HEK293 (cell line): ENCODE data around the gene PDZD2.

ENCODE experiments used
- CTCF ChIA-PET: fragments of 350-600 bp; formaldehyde crosslinking; extraction: SDS; loops from one replicate; lab custom pipeline; 2021; ENCODE audit warnings: antibody characterized with exemption; lab: Yijun Ruan, JAX
- POLR2A ChIA-PET: fragments of 300-600 bp; formaldehyde crosslinking; extraction: SDS; loops from one replicate; lab custom pipeline; 2020; ENCODE audit warnings: antibody characterized with exemption, inconsistent platforms; lab: Yijun Ruan, JAX
- H3K27ac ChIP-seq: fragments of 200-500 bp; sonication (Bioruptor generic); 2 replicates; pipeline ENCODE4 v1.5.1; 2014; ENCODE audit warnings: low read depth, low read length, control low read depth, inconsistent platforms; ENCODE audit errors: extremely low read depth
- H3K36me3 ChIP-seq, 2 experiments: fragments of 200-500 bp in 1 of 2; sonication (Bioruptor generic) in 1 of 2; 1 replicate in 1 of 2; 2 replicates in 1 of 2; pipeline ENCODE4 v1.5.1; 2014 to 2017; ENCODE audit warnings: inconsistent platforms in 2 of 2, low read length in 2 of 2; ENCODE audit not compliant: control insufficient read depth in 2 of 2, insufficient read depth in 1 of 2
- H3K4me1 ChIP-seq: fragments of 200-500 bp; sonication (Bioruptor generic); 2 replicates; pipeline ENCODE4 v1.5.1; 2014; ENCODE audit warnings: mild to moderate bottlenecking, low read length, inconsistent platforms; ENCODE audit not compliant: control insufficient read depth, insufficient read depth
- H3K4me3 ChIP-seq: 2 replicates; pipeline ENCODE4 v1.5.1; 2011; ENCODE audit warnings: low read depth, mild to moderate bottlenecking, control low read depth, low read length, moderate library complexity
- H3K9me3 ChIP-seq: fragments of 200-500 bp; sonication (Bioruptor generic); 2 replicates; pipeline ENCODE4 v1.5.1; 2014; ENCODE audit warnings: low read depth, low read length, inconsistent platforms; ENCODE audit not compliant: control insufficient read depth, insufficient read depth
- HOXD13 ChIP-seq: sonication (generic); formaldehyde crosslinking; IDR thresholded peaks from 2 replicates; pipeline ENCODE4 v1.8.0; 2022; ENCODE audit warnings: missing genetic modification reagents, borderline replicate concordance
- KLF10 ChIP-seq: fragments of 450-650 bp; IDR thresholded peaks from 2 replicates; pipeline ENCODE4 v1.5.1; 2018; ENCODE audit warnings: missing biosample characterization, mild to moderate bottlenecking, missing genetic modification characterization
- MEIS1 ChIP-seq: sonication (generic); formaldehyde crosslinking; IDR thresholded peaks from 2 replicates; pipeline ENCODE4 v1.8.1; 2022; ENCODE audit warnings: missing genetic modification reagents, mild to moderate bottlenecking, borderline replicate concordance
- SCRT2 ChIP-seq: fragments of 450-650 bp; formaldehyde crosslinking; IDR thresholded peaks from 2 replicates; pipeline ENCODE4 v1.5.1; 2016; ENCODE audit warnings: missing biosample characterization, missing genetic modification characterization
- TRIM28 ChIP-seq: IDR thresholded peaks from 2 replicates; pipeline ENCODE4 v1.6.1; 2011; ENCODE audit warnings: low read length, control low read depth, borderline replicate concordance
- ZBTB48 ChIP-seq: fragments of 450-650 bp; formaldehyde crosslinking; IDR thresholded peaks from 2 replicates; pipeline ENCODE4 v1.5.1; 2016; ENCODE audit warnings: missing biosample characterization, missing genetic modification characterization
- ZNF211 ChIP-seq: fragments of 450-650 bp; formaldehyde crosslinking; IDR thresholded peaks from 2 replicates; pipeline ENCODE4 v1.5.1; 2016; ENCODE audit warnings: low read depth, missing biosample characterization, missing genetic modification characterization
- ZNF37A ChIP-seq: fragments of 450-650 bp; IDR thresholded peaks from 2 replicates; pipeline ENCODE4 v1.5.1; 2018; ENCODE audit warnings: missing biosample characterization, missing genetic modification characterization
- ZNF473 ChIP-seq: fragments of 450-650 bp; formaldehyde crosslinking; IDR thresholded peaks from 2 replicates; pipeline ENCODE4 v1.5.1; 2017; ENCODE audit warnings: missing biosample characterization, missing genetic modification characterization
- ZNF600 ChIP-seq: fragments of 450-650 bp; formaldehyde crosslinking; IDR thresholded peaks from 2 replicates; pipeline ENCODE4 v1.5.1; 2016; ENCODE audit warnings: missing biosample characterization, missing genetic modification characterization
- ZNF629 ChIP-seq: fragments of 450-650 bp; formaldehyde crosslinking; IDR thresholded peaks from 2 replicates; pipeline ENCODE4 v1.5.1; 2017; ENCODE audit warnings: missing biosample characterization, missing genetic modification characterization
- ZNF768 ChIP-seq: fragments of 450-650 bp; formaldehyde crosslinking; IDR thresholded peaks from 2 replicates; pipeline ENCODE4 v1.5.1; 2018; ENCODE audit warnings: missing biosample characterization, mild to moderate bottlenecking, missing genetic modification characterization
- TF ChIP-seq, protein P1 (sequence below): fragments of 450-650 bp; formaldehyde crosslinking; IDR thresholded peaks from 2 replicates; pipeline ENCODE4 v1.5.1; 2016; ENCODE audit warnings: missing biosample characterization, missing genetic modification characterization
- TF ChIP-seq, protein P2 (sequence below): fragments of 450-650 bp; formaldehyde crosslinking; IDR thresholded peaks from 2 replicates; pipeline ENCODE4 v1.5.1; 2016; ENCODE audit warnings: missing biosample characterization, missing genetic modification characterization
- TF ChIP-seq, protein P3 (sequence below): fragments of 450-650 bp; formaldehyde crosslinking; IDR thresholded peaks from 2 replicates; pipeline ENCODE4 v1.5.1; 2017; ENCODE audit warnings: missing biosample characterization, missing genetic modification characterization
- TF ChIP-seq, protein P4 (sequence below): fragments of 450-650 bp; IDR thresholded peaks from 2 replicates; pipeline ENCODE4 v1.5.1; 2018; ENCODE audit warnings: missing biosample characterization, missing genetic modification characterization

Gene PDZD2

DNA sequence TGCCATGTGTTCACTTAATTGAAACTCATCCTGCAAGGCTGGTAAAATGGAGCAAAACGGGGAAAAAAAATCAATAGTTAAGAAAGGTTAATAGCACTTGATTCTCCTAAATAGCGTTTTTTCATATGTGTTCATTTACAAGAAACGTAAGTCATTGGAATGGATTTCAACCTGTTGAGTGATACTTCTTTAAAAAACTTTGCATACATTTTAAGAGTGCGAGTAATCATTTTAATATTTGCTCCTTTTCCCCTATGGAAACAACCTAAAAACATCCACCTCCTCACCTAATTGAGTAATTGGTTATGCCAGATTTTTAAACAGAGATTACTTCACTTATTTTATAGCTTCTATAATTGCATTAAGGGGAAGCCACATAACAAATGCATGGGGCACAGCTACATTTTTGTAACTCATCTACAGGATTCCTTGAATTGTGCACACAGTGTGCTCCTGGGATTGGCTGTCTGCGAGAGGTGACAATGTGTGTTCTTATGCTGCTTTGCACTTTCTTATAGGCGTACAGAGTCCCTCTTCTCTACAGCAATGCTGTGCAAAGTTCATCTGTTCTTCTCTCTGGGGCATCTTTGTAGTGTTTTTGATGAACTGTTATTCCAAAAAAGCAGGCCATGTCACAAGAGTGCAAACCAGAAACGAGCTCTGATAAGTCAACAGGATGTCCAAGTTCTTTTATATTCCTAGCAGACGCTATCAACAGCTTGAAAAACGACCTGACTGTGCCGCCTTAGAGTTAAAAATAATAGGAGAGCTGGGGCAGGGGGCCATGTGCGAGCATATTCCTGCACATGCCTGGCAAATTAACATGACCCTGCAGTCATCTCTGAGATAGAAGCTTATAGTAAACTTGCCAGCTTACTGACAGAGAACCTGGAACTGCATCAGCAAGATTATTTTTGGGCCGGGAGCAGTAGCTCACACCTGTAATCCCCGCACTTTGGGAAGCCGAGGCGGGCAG lies 417.2 kb downstream of the PDZD2 start:
- TF ChIP-seq SCRT2 (tag by site-specific recombination) (peak; percentile 57), ZNF629 (tag by site-specific recombination) (no peak), ZBTB48 (tag by site-specific recombination) (no peak)
- TF ChIP-seq, all 188 proteins: peak for 1
- H3K4me3 ChIP-seq: no peak overlapping the region
- no peak overlapping the region for H3K27ac ChIP-seq
- ChIA-PET POLR2A (interaction anchor here (0.7 kb wide), 1 partner anchor 39 kb away, joined by 4 read pairs; no protein-coding TSS in a partner anchor), CTCF (interaction anchor here (0.6 to 2.8 kb wide), 5 partner anchors 8 to 266 kb away, joined by 3 to 7 read pairs (median 3); no protein-coding TSS in a partner anchor)
- no peaks in the 10 kb centered on the region for H3K9me3 ChIP-seq
- no peaks in the 10 kb centered on the region for H3K4me1 ChIP-seq
- H3K36me3 ChIP-seq: no peaks in the 10 kb centered on the region

DNA sequence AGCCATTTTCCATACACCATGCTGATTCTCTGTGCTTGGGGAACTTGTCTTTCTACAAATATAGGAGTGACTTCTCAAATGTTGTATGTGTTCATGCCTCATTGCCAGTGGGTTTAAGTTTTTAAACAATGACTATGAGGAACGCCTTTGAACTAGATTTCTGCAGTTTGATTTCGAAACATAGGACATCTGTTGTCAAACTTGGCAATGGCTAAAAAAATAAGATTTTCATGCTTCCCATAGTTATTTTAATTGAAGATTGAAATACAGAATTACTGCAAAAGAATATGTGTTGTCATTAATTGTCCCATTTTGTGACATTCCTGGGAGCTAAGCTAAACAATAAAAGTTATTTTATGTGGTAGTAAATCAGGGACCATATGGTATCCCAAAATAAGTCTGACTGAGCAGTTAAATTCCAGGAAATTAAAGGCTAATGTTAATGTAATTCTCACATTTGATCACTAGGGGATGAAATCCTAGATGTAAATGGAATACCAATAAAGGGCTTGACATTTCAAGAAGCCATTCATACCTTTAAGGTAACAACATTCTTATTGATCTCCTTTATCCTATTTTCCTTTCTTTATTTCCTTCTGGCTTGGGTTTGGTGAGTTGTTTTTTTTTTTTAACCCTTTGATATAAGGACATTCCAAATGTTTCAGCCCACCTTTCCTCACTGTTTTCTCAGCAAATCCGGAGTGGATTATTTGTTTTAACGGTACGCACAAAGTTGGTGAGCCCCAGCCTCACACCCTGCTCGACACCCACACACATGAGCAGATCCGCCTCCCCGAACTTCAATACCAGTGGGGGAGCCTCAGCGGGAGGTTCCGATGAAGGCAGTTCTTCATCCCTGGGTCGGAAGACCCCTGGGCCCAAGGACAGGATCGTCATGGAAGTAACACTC lies 418.5 kb downstream of the PDZD2 start:
- H3K27ac ChIP-seq: no peak overlapping the region
- H3K36me3 ChIP-seq: 0 out of 3 replicates have a peak, but pooled peaks cover 0 to 3% of the 10 kb centered on the region in 2 experiments
- H3K9me3 ChIP-seq: no peaks in the 10 kb centered on the region
- CTCF ChIA-PET: interaction anchor here (0.5 to 2.8 kb wide), 13 partner anchors 9 to 1464 kb away, joined by 3 to 7 read pairs (median 4); no protein-coding TSS in a partner anchor
- no peak overlapping the region for H3K4me3 ChIP-seq
- POLR2A ChIA-PET: no interaction called here
- H3K4me1 ChIP-seq: no peaks in the 10 kb centered on the region
- TF ChIP-seq ZNF473 (tag by site-specific recombination) (no peak), HOXD13 (CRISPR knock-in tag) (no peak), ZNF600 (tag by site-specific recombination) (no peak), KLF10 (tag by site-specific recombination) (no peak)
- TF ChIP-seq, protein P1, sequence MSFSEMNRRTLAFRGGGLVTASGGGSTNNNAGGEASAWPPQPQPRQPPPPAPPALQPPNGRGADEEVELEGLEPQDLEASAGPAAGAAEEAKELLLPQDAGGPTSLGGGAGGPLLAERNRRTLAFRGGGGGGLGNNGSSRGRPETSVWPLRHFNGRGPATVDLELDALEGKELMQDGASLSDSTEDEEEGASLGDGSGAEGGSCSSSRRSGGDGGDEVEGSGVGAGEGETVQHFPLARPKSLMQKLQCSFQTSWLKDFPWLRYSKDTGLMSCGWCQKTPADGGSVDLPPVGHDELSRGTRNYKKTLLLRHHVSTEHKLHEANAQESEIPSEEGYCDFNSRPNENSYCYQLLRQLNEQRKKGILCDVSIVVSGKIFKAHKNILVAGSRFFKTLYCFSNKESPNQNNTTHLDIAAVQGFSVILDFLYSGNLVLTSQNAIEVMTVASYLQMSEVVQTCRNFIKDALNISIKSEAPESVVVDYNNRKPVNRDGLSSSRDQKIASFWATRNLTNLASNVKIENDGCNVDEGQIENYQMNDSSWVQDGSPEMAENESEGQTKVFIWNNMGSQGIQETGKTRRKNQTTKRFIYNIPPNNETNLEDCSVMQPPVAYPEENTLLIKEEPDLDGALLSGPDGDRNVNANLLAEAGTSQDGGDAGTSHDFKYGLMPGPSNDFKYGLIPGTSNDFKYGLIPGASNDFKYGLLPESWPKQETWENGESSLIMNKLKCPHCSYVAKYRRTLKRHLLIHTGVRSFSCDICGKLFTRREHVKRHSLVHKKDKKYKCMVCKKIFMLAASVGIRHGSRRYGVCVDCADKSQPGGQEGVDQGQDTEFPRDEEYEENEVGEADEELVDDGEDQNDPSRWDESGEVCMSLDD (tag by site-specific recombination): no peak
- TF ChIP-seq, protein P2, sequence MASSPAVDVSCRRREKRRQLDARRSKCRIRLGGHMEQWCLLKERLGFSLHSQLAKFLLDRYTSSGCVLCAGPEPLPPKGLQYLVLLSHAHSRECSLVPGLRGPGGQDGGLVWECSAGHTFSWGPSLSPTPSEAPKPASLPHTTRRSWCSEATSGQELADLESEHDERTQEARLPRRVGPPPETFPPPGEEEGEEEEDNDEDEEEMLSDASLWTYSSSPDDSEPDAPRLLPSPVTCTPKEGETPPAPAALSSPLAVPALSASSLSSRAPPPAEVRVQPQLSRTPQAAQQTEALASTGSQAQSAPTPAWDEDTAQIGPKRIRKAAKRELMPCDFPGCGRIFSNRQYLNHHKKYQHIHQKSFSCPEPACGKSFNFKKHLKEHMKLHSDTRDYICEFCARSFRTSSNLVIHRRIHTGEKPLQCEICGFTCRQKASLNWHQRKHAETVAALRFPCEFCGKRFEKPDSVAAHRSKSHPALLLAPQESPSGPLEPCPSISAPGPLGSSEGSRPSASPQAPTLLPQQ (tag by site-specific recombination): no peak
- TF ChIP-seq, protein P3, sequence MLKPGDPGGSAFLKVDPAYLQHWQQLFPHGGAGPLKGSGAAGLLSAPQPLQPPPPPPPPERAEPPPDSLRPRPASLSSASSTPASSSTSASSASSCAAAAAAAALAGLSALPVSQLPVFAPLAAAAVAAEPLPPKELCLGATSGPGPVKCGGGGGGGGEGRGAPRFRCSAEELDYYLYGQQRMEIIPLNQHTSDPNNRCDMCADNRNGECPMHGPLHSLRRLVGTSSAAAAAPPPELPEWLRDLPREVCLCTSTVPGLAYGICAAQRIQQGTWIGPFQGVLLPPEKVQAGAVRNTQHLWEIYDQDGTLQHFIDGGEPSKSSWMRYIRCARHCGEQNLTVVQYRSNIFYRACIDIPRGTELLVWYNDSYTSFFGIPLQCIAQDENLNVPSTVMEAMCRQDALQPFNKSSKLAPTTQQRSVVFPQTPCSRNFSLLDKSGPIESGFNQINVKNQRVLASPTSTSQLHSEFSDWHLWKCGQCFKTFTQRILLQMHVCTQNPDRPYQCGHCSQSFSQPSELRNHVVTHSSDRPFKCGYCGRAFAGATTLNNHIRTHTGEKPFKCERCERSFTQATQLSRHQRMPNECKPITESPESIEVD (tag by site-specific recombination): 0 out of 2 replicates have a peak, but pooled peaks have one; percentile 17

DNA sequence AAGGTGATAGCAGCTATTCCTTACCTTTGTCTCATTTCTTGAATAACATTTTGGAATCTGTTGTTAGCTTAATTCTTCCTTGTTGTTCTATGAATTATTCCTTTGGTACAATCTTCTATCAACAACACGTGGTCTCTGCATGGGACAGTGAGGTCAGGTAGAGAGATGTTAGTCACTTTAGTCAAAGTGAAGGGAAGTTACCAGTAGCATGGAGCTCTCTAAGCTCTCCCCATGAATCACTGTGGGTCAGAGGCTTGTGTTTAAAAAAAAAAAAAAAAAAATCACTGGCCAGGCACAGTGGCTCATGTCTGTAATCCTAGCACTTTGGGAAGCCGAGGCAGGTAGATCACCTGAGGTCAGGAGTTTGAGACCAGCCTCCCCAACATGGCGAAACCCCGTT lies 419.2 kb downstream of the PDZD2 start:
- no peaks in the 10 kb centered on the region for H3K4me1 ChIP-seq
- no peak overlapping the region for H3K27ac ChIP-seq
- H3K4me3 ChIP-seq: no peak overlapping the region
- 0 out of 3 replicates have a peak, but pooled peaks cover 0 to 3% of the 10 kb centered on the region in 2 experiments for H3K36me3 ChIP-seq
- CTCF ChIA-PET: interaction anchor here (0.6 to 2.8 kb wide), 11 partner anchors 9 to 539 kb away, joined by 3 to 6 read pairs (median 4); no protein-coding TSS in a partner anchor
- POLR2A ChIA-PET: no interaction called here
- no peaks in the 10 kb centered on the region for H3K9me3 ChIP-seq
- TF ChIP-seq ZNF211: no peak
- TF ChIP-seq, protein P4, sequence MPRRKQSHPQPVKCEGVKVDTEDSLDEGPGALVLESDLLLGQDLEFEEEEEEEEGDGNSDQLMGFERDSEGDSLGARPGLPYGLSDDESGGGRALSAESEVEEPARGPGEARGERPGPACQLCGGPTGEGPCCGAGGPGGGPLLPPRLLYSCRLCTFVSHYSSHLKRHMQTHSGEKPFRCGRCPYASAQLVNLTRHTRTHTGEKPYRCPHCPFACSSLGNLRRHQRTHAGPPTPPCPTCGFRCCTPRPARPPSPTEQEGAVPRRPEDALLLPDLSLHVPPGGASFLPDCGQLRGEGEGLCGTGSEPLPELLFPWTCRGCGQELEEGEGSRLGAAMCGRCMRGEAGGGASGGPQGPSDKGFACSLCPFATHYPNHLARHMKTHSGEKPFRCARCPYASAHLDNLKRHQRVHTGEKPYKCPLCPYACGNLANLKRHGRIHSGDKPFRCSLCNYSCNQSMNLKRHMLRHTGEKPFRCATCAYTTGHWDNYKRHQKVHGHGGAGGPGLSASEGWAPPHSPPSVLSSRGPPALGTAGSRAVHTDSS: no peak
- TF ChIP-seq ZNF768 (tag by site-specific recombination): no peak
- no peak for TF ChIP-seq MEIS1 (CRISPR knock-in tag)
- TF ChIP-seq TRIM28: no peak
- TF ChIP-seq, protein P2 (tag by site-specific recombination): no peak
- no peak for TF ChIP-seq ZNF37A (tag by site-specific recombination)
